Lower leg skin (tissue), 4 donors: ENCODE measurements around the gene ABCF3. TPM values are rescaled to one million over a fixed set of nuclear protein-coding genes. Genes with fewer than 3 reads are reported as not detected.

Source experiments
- DNase-seq, 2 donors: peaks; one replicate each; pipeline ENCODE4 v3.0.0-alpha.2; 2019; ENCODE audit warnings: low spot score in 2 of 2
- H3K4me3 ChIP-seq: fragments of 200-600 bp; sonication (generic); 2 replicates; pipeline ENCODE4 v1.5.1; 2017; ENCODE audit warnings: mild to moderate bottlenecking, low read depth; ENCODE audit not compliant: poor library complexity, severe bottlenecking
- POLR2A ChIP-seq, 2 donors: fragments of 450-650 bp; IDR thresholded peaks; one replicate each; pipeline ENCODE4 v1.6.1; 2016 to 2017; ENCODE audit warnings: antibody characterized with exemption in 2 of 2, mild to moderate bottlenecking in 1 of 2, moderate library complexity in 1 of 2
- WGBS, 2 donors: methylation state at CpG; one replicate each; pipeline ENCODE4 v1.1.5; 2018; 5-methylcytosine and 5-hydroxymethylcytosine counted together
- intact Hi-C: fragments of 100-400 bp; cut with DNase I; formaldehyde crosslinking; loops from one replicate; pipeline ENCODE4 v1.15.0; 2023; ENCODE audit warnings: low total_unique reads
- total RNA-seq, 4 donors: library from RNA; depleted of rRNA; stranded (reverse); fragments of >200 nt; gene quantifications; one replicate each; pipeline ENCODE4 v1.1.0, GENCODE V29; 2016
- TF ChIP-seq, protein P1 (sequence below), 3 donors: fragments of 450-650 bp; IDR thresholded peaks; one replicate each; pipeline ENCODE4 v1.5.1; 2016; ENCODE audit warnings: antibody characterized with exemption in 3 of 3, mild to moderate bottlenecking in 3 of 3, moderate library complexity in 2 of 3

ABCF3 gene
- total RNA-seq, 4 donors from 2014 or later = 47.6 to 62.9 (median 53.6) TPM

- WGBS, 2 donors = 94 to 95% methylated on average over 16 of the region's 16 CpGs
- intact Hi-C loops = no loop called here
- TF ChIP-seq, protein P1, sequence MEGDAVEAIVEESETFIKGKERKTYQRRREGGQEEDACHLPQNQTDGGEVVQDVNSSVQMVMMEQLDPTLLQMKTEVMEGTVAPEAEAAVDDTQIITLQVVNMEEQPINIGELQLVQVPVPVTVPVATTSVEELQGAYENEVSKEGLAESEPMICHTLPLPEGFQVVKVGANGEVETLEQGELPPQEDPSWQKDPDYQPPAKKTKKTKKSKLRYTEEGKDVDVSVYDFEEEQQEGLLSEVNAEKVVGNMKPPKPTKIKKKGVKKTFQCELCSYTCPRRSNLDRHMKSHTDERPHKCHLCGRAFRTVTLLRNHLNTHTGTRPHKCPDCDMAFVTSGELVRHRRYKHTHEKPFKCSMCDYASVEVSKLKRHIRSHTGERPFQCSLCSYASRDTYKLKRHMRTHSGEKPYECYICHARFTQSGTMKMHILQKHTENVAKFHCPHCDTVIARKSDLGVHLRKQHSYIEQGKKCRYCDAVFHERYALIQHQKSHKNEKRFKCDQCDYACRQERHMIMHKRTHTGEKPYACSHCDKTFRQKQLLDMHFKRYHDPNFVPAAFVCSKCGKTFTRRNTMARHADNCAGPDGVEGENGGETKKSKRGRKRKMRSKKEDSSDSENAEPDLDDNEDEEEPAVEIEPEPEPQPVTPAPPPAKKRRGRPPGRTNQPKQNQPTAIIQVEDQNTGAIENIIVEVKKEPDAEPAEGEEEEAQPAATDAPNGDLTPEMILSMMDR (IDR thresholded peaks at IDR 0.05) = no peak
- TF ChIP-seq POLR2A (IDR thresholded peaks at IDR 0.05) = no peak
- H3K4me3 ChIP-seq = no peak overlapping the region
- DNase-seq = no peak
These were observed 21.2 kb upstream of the ABCF3 start for GRCh38 chr3:184164648-184165330.

DNA sequence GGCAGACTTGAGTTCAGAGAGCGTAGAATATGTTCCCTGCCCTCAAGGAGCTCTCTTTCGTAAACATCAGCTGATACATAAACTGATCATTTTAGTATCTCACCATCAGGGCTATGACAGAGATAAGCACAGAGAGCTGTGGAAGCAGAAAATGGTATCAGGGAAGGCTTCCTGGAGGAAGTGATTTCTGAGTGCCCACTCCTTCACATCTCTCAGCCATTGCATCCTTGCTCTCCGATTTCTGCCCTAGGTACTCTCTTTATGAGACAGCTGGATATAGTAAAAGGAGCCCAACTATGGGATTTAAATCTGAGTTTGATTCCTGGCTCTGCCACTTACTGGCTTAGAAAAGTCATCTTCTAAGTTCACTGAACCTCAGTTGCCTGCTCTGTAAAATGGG, 20.5 kb upstream of the ABCF3 start:
- WGBS, 2 donors = 94 to 96% methylated on average over 3 of the region's 3 CpGs
- DNase-seq = no peak
- TF ChIP-seq POLR2A (IDR thresholded peaks at IDR 0.05) = no peak
- TF ChIP-seq, protein P1 (IDR thresholded peaks at IDR 0.05) = no peak
- intact Hi-C loops = no loop called here
- no peak overlapping the region for H3K4me3 ChIP-seq

GRCh38 chr3:184166671-184167070, 19.3 kb upstream of the ABCF3 start:
- TF ChIP-seq, protein P1 (IDR thresholded peaks at IDR 0.05) = no peak
- no peak for TF ChIP-seq POLR2A (IDR thresholded peaks at IDR 0.05)
- intact Hi-C loops = no loop called here
- WGBS, 2 donors = 95 to 100% methylated on average over 6 of the region's 6 CpGs

GRCh38 chr3:184167786-184168185, 18.2 kb upstream of the ABCF3 start:
- no peak for DNase-seq
- intact Hi-C loops = no loop called here
- H3K4me3 ChIP-seq = no peak overlapping the region
- WGBS, 2 donors = 90 to 95% methylated on average over 8 of the region's 8 CpGs
- no peak for TF ChIP-seq POLR2A (IDR thresholded peaks at IDR 0.05)
- TF ChIP-seq, protein P1 (IDR thresholded peaks at IDR 0.05) = no peak

More at GRCh38 chr3:184166671-184167070, 19.3 kb upstream of the ABCF3 start:
- DNase-seq = no peak
- H3K4me3 ChIP-seq = no peak overlapping the region

DNA sequence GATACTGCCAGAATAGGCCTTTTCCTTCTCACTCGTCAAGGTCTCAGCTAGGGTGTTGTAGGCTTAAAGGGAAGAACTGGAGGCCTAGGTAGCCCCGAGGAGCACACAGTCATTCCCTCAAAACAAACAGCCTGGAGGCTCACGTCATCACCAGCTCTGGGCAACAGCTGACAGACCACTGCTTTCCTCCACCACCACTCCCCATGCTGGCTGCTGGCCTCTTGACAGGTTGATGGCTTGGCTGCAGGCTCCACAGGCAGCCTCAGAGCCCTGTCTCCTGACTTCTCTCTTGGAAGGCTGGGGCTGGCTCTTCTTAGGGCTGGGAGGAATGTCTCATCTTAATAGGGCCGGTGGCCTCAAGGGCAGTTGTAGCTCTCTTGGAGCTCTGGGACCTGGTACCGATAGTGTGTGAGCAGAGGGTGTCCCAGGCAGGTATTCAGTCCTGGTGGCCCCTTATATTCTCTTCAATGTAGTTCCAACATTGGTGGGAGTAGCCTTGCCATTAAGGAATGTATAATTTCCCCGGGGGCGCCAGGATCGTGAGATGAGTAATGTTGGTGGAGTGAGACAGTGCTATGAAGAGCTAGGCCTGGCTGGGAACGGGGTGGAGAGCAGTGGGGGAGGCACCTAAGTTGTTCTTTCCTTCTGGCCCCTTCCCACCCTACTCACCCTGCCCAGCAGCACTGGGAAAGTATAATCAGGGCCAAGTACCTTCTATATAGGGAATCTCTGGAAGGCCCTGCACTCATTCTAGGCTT, 17.5 kb upstream of the ABCF3 start:
- no peak for DNase-seq
- H3K4me3 ChIP-seq = no peak overlapping the region
- WGBS, 2 donors = 62 to 65% methylated on average over 9 of the region's 9 CpGs
- intact Hi-C loops = no loop called here
- TF ChIP-seq POLR2A (IDR thresholded peaks at IDR 0.05) = no peak
- TF ChIP-seq, protein P1 (IDR thresholded peaks at IDR 0.05) = no peak
